Measurements from ENCODE around the gene DTWD2.

GRCh38 chr5:118999696-119000095 is 11.3 kb upstream of the DTWD2 start:
- no peak for TF ChIP-seq POLR2A (IDR thresholded peaks at IDR 0.05)
- no peak for TF ChIP-seq CTCF (IDR thresholded peaks at IDR 0.05)

Data from adrenal gland (tissue), 5 donors.